K562 (cell line): ENCODE data around the gene MPDU1. TPM values are rescaled to one million over a fixed set of nuclear protein-coding genes. Genes with fewer than 3 reads are reported as not detected.

Experiments
- ATAC-seq: fragments of 200-7000 bp; cut with Tn5 transposase; 3 replicates; pipeline ENCODE4 v1.9.1; 2020; ENCODE audit warnings: moderate library complexity
- BruUV-seq: library from RNA; stranded (reverse); fragments of 400-500 nt; replicated peaks from 2 replicates; lab custom pipeline; 2021; lab: Mats Ljungman, UMichigan
- CTCF ChIA-PET: fragments of 300-600 bp; formaldehyde crosslinking; extraction: SDS; loops from one replicate; lab custom pipeline; 2021; ENCODE audit warnings: low intra/inter-chr PET ratio; lab: Yijun Ruan, JAX
- POLR2A ChIA-PET: fragments of 300-600, 350-650 bp; sonication (Branson Sonifier 250); formaldehyde crosslinking; extraction: SDS; loops from one replicate; lab custom pipeline; 2021; ENCODE audit warnings: antibody characterized with exemption, inconsistent platforms; lab: Yijun Ruan, JAX
- DNase-seq, 4 experiments: peaks; one replicate each; pipeline versions ENCODE4 v3.0.0 to v3.0.0-alpha.2; 2011 to 2018; ENCODE audit warnings: low spot score in 3 of 4, mixed read lengths in 3 of 4; ENCODE audit errors: extremely low read depth in 1 of 4
- FAIRE-seq: peaks from 2 replicates; lab custom pipeline; 2011; peaks lifted over from hg19 to GRCh38; lab: Jason Lieb, UNC
- H2AFZ ChIP-seq: 2 replicates; pipeline ENCODE4 v1.6.0; 2011; ENCODE audit warnings: low read depth, low read length, control low read depth, inconsistent platforms
- H3K27ac ChIP-seq: fragments of 200-600 bp; 3 replicates; pipeline ENCODE4 v1.8.0; 2011; ENCODE audit warnings: low read depth, mild to moderate bottlenecking, control low read depth, inconsistent platforms, low read length, moderate library complexity, mixed read lengths; ENCODE audit errors: extremely low read depth
- H3K27me3 ChIP-seq, 2 experiments: fragments of 300-600 bp in 1 of 2; 2 replicates in 1 of 2; 3 replicates in 1 of 2; pipeline versions ENCODE4 v1.6.0 to v1.8.0; 2011; ENCODE audit warnings: inconsistent platforms in 2 of 2, low read length in 2 of 2, mild to moderate bottlenecking in 1 of 2, mixed read lengths in 1 of 2, moderate library complexity in 1 of 2; ENCODE audit not compliant: control insufficient read depth in 2 of 2, insufficient read depth in 2 of 2
- H3K36me3 ChIP-seq: fragments of 300-600 bp; 3 replicates; pipeline ENCODE4 v1.8.0; 2011; ENCODE audit warnings: mild to moderate bottlenecking, low read length, inconsistent platforms; ENCODE audit not compliant: control insufficient read depth, insufficient read depth
- H3K4me1 ChIP-seq, 2 experiments: fragments of 200-600 bp in 1 of 2; replicated peaks in 1 of 2; 2 replicates in 1 of 2; 3 replicates in 1 of 2; pipeline versions ENCODE4 v1.5.1 to v1.8.0; 2011; ENCODE audit warnings: inconsistent platforms in 2 of 2, low read length in 2 of 2, mild to moderate bottlenecking in 1 of 2, mixed read lengths in 1 of 2, moderate library complexity in 1 of 2; ENCODE audit not compliant: control insufficient read depth in 2 of 2, insufficient read depth in 2 of 2
- H3K4me2 ChIP-seq: 2 replicates; pipeline ENCODE4 v1.6.1; 2011; ENCODE audit warnings: low read length, control low read depth, inconsistent platforms, mixed read lengths; ENCODE audit not compliant: insufficient read depth
- H3K4me3 ChIP-seq: fragments of 200-600 bp; sonication (generic), shearing (Covaris generic); 2 replicates; pipeline ENCODE4 v1.5.1; 2016; ENCODE audit warnings: control low read depth, inconsistent platforms
- H3K79me2 ChIP-seq: fragments of 200-600 bp; 3 replicates; pipeline ENCODE4 v1.8.0; 2011; ENCODE audit warnings: low read length, inconsistent platforms; ENCODE audit not compliant: control insufficient read depth, insufficient read depth
- H3K9ac ChIP-seq, 2 experiments: 2 replicates each; pipeline versions ENCODE4 v1.6.0 to v1.6.1; 2011; ENCODE audit warnings: low read depth in 2 of 2, low read length in 2 of 2, control low read depth in 1 of 2, inconsistent platforms in 1 of 2, mild to moderate bottlenecking in 1 of 2, mixed read lengths in 1 of 2; ENCODE audit not compliant: insufficient read depth in 1 of 2
- H3K9me1 ChIP-seq: one replicate; pipeline ENCODE4 v1.6.0; 2011; ENCODE audit warnings: inconsistent platforms, mild to moderate bottlenecking, low read length, moderate library complexity; ENCODE audit not compliant: control insufficient read depth, insufficient read depth
- H3K9me3 ChIP-seq: replicated peaks from 2 replicates; pipeline ENCODE4 v1.5.1; 2011; ENCODE audit warnings: low read depth, low read length, inconsistent platforms; ENCODE audit not compliant: control insufficient read depth, insufficient read depth
- H4K20me1 ChIP-seq: replicated peaks from 2 replicates; pipeline ENCODE4 v1.6.1; 2011; ENCODE audit warnings: low read length, inconsistent platforms, mixed read lengths; ENCODE audit not compliant: control insufficient read depth, insufficient read depth
- CEBPG ChIP-seq, 3 experiments: fragments of 200-800 bp in 1 of 3; sonication (Bioruptor generic) in 1 of 3; sonication (generic) in 1 of 3; formaldehyde crosslinking in 1 of 3; IDR thresholded peaks in 2 of 3; conservative IDR thresholded peaks in 1 of 3; 2 replicates each; pipeline versions ENCODE4 v1.6.1 to v1.8.0; 2016 to 2022; ENCODE audit warnings: missing compliant biosample characterization in 2 of 3, missing genetic modification characterization in 2 of 3, mild to moderate bottlenecking in 1 of 3, missing genetic modification reagents in 1 of 3
- CHD1 ChIP-seq: fragments of 200-600 bp; sonication (generic); IDR thresholded peaks from one replicate; pipeline ENCODE4 v1.6.1; 2012; ENCODE audit warnings: mild to moderate bottlenecking, moderate library complexity, low read length, inconsistent platforms
- CHD2 ChIP-seq: IDR thresholded peaks from 2 replicates; pipeline ENCODE4 v1.6.1; 2011; ENCODE audit warnings: low read depth, low read length
- CREB1 ChIP-seq, 2 experiments: sonication (generic) in 1 of 2; formaldehyde crosslinking in 1 of 2; IDR thresholded peaks; 2 replicates each; pipeline versions ENCODE4 v1.6.1 to v1.8.0; 2012 to 2022; ENCODE audit warnings: inconsistent platforms in 1 of 2, mild to moderate bottlenecking in 1 of 2, missing genetic modification reagents in 1 of 2, moderate library complexity in 1 of 2
- FOXK2 ChIP-seq, 2 experiments: fragments of 450-650 bp; IDR thresholded peaks in 1 of 2; conservative IDR thresholded peaks in 1 of 2; 2 replicates each; pipeline ENCODE4 v1.6.1; 2016; ENCODE audit warnings: low read depth in 2 of 2, mild to moderate bottlenecking in 1 of 2
- FUS ChIP-seq: fragments of 200-400 bp; formaldehyde crosslinking; optimal IDR thresholded peaks from 2 replicates; pipeline ENCODE3; 2017; ENCODE audit warnings: low read depth, low read length
- GABPA ChIP-seq: fragments of 200-800 bp; sonication (Bioruptor generic); conservative IDR thresholded peaks from 2 replicates; pipeline ENCODE4 v1.6.1; 2016; ENCODE audit warnings: low read depth, missing genetic modification characterization, missing compliant biosample characterization
- GABPB1 ChIP-seq: sonication (generic); formaldehyde crosslinking; IDR thresholded peaks from 2 replicates; pipeline ENCODE4 v1.8.0; 2022; ENCODE audit warnings: mild to moderate bottlenecking, missing genetic modification reagents
- HCFC1 ChIP-seq: IDR thresholded peaks from 2 replicates; pipeline ENCODE4 v1.6.1; 2012; ENCODE audit warnings: low read depth, low read length, improper control_type of control experiment
- HNRNPK ChIP-seq: fragments of 200-400 bp; formaldehyde crosslinking; IDR thresholded peaks from one replicate; pipeline ENCODE4 v1.6.1; 2018; ENCODE audit warnings: mild to moderate bottlenecking, low read depth, low read length; ENCODE audit not compliant: poor library complexity, severe bottlenecking
- MAX ChIP-seq: sonication (generic); formaldehyde crosslinking; IDR thresholded peaks from 2 replicates; pipeline ENCODE4 v1.9.0; 2022; ENCODE audit warnings: mild to moderate bottlenecking, missing genetic modification reagents
- NFATC3 ChIP-seq: fragments of 450-650 bp; IDR thresholded peaks from 2 replicates; pipeline ENCODE4 v1.6.1; 2017; ENCODE audit warnings: mild to moderate bottlenecking
- NUFIP1 ChIP-seq: fragments of 450-650 bp; IDR thresholded peaks from 2 replicates; pipeline ENCODE4 v1.6.1; 2018; ENCODE audit not compliant: partially characterized antibody
- PCBP2 ChIP-seq: fragments of 200-400 bp; formaldehyde crosslinking; IDR thresholded peaks from 2 replicates; pipeline ENCODE4 v1.6.1; 2018; ENCODE audit warnings: low read length, low read depth, mild to moderate bottlenecking, moderate library complexity; ENCODE audit not compliant: poor library complexity, severe bottlenecking
- SAP30 ChIP-seq: fragments of 200-600 bp; sonication (generic); IDR thresholded peaks from 2 replicates; pipeline ENCODE4 v1.6.1; 2012; ENCODE audit warnings: borderline replicate concordance, low read depth, mild to moderate bottlenecking, moderate library complexity, low read length, control low read depth, inconsistent platforms; ENCODE audit not compliant: insufficient read depth, poor library complexity, severe bottlenecking
- SNRNP70 ChIP-seq: fragments of 200-400 bp; formaldehyde crosslinking; optimal IDR thresholded peaks from 2 replicates; pipeline ENCODE3; 2017; ENCODE audit warnings: low read depth, low read length
- SRSF1 ChIP-seq: fragments of 200-400 bp; formaldehyde crosslinking; IDR thresholded peaks from 2 replicates; pipeline ENCODE4 v1.6.1; 2017; ENCODE audit warnings: mild to moderate bottlenecking, low read depth, low read length, moderate library complexity
- ZC3H4 ChIP-seq: sonication (generic); formaldehyde crosslinking; IDR thresholded peaks from 2 replicates; pipeline ENCODE4 v1.9.0; 2021; ENCODE audit warnings: missing genetic modification reagents, borderline replicate concordance
- ZFP1 ChIP-seq: fragments of 450-650 bp; formaldehyde crosslinking; IDR thresholded peaks from 2 replicates; pipeline ENCODE4 v1.4.0; 2020; ENCODE audit warnings: mild to moderate bottlenecking, mixed read lengths
- ZNF282 ChIP-seq: sonication (generic); formaldehyde crosslinking; IDR thresholded peaks from 2 replicates; pipeline ENCODE4 v1.8.1; 2023; ENCODE audit warnings: missing genetic modification reagents
- WGBS: fragments of 100-300 bp; shearing (Covaris generic); methylation state at CpG from one replicate; pipeline ENCODE4 v1.1.6; 2016; ENCODE audit warnings: low coverage, mixed read lengths; ENCODE audit not compliant: insufficient coverage; ENCODE audit errors: missing lambda C conversion rate; 5-methylcytosine and 5-hydroxymethylcytosine counted together
- in situ Hi-C: fragments of 300-500 bp; cut with MboI; formaldehyde crosslinking; loops from 4 replicates; pipeline ENCODE4 v1.15.0; 2018; ENCODE audit warnings: inconsistent platforms, mixed read lengths
- intact Hi-C: fragments of 100-400 bp; cut with micrococcal nuclease; formaldehyde crosslinking; loops from 2 replicates; pipeline ENCODE4 v1.14.2; 2022
- polyA plus RNA-seq, 8 experiments: library from polyadenylated mRNA; depleted of rRNA in 4 of 8; stranded (reverse) in 5 of 8; unstranded in 3 of 8; fragments of >200 nt; fragmentation: Nextera tagmentation in 2 of 8; fragmentation: Illumina TruSeq in 1 of 8; extraction: Ambion mirVana in 2 of 8; extraction: Trizol in 1 of 8; gene quantifications; 2 replicates each; pipeline versions ENCODE4 v1.2.1 to v1.2.3, GENCODE V29; 2011 to 2014; ENCODE audit warnings: inconsistent platforms in 1 of 8, missing spikeins in 1 of 8
- total RNA-seq, 7 experiments: library from RNA; depleted of rRNA in 6 of 7; stranded (reverse); fragments of >200 nt in 6 of 7; fragmentation: Illumina TruSeq in 2 of 7; extraction: Trizol in 2 of 7; gene quantifications; 2 replicates each; pipeline versions ENCODE4 v1.2.1 to v1.2.3, GENCODE V29; 2011 to 2021; ENCODE audit warnings: low replicate concordance in 1 of 7

The MPDU1 gene
- total and polyA plus RNA-seq, 9 of the 15 experiments (the other 6 are each of a cell fraction or from before 2014, with no cell fraction given), result 4.9 to 179 (median 77.1) TPM

GRCh38 chr17:7573324-7574080 lies 10.2 kb upstream of the MPDU1 start:
- Histone ChIP-seq H4K20me1 (peaks cover 40% of the 10 kb centered on the region), H3K4me1 (peaks cover 8 to 23% of the 10 kb centered on the region in 2 experiments; a peak in 4 of 5 replicates), H2AFZ (no peak overlapping the region), H3K4me3 (peak overlapping the region; percentile 99), H3K9me3 (no peaks in the 10 kb centered on the region), H3K4me2 (peak overlapping the region; percentile 83), H3K9ac (peak overlapping the region; percentile 97 to 100), H3K9me1 (peaks cover 9% of the 10 kb centered on the region), H3K27ac (peak overlapping the region; percentile 98), H3K36me3 (peaks cover 86% of the 10 kb centered on the region), H3K27me3 (no peaks in the 10 kb centered on the region), H3K79me2 (peaks cover 61% of the 10 kb centered on the region)
- intact Hi-C loops, result no loop called here
- ChIA-PET CTCF (no interaction called here), POLR2A (interaction anchor here (0.6 to 6.7 kb wide), 15 partner anchors 8 to 260 kb away, joined by 3 to 46 read pairs (median 4); partner anchors contain the start of genes ATP1B2, MPDU1, TP53 and ZBTB4)
- 0% methylated on average over 18 of the region's 71 CpGs for WGBS
- ATAC-seq (peak; percentile 53), DNase-seq (peak; percentile 77 to 88 (median 84)), FAIRE-seq (no peak)
- BruUV-seq, result no TSS peak
- in situ Hi-C loops, result loop anchor here (25.0 kb wide), 1 partner anchor 536 kb away; the partner anchor contains the start of genes SLC16A11 and SLC16A13
- TF ChIP-seq FUS (peak; percentile 87), HNRNPK (peak; percentile 64), SRSF1 (no peak), CHD2 (peak; percentile 48; the same call in 1 of the 2 replicates), MAX (CRISPR knock-in tag) (peak; percentile 88), FOXK2 (conservative IDR thresholded peaks at IDR 0.05 in 1 of 2, IDR thresholded peaks at IDR 0.05 in 1 of 2; ENCODE audit: low read depth in 2 of 2) (peak; percentile 25 to 67; a peak in 1 of 4 replicates), PCBP2 (peak; percentile 6), GABPA (tag) (peak; percentile 81), ZFP1 (CRISPR knock-in tag) (no peak), ZC3H4 (CRISPR knock-in tag) (peak; percentile 67; the same call in 1 of the 2 replicates), SAP30 (peak; percentile 92), SNRNP70 (peak; percentile 27), NUFIP1 (no peak), NFATC3 (no peak), ZNF282 (CRISPR knock-in tag) (no peak), CREB1 (IDR thresholded peaks at IDR 0.05) (peak; percentile 51; the same call in 1 of the 2 replicates), CREB1 (CRISPR knock-in tag; IDR thresholded peaks at IDR 0.05) (peak; percentile 70), HCFC1 (0 out of 2 replicates have a peak, but pooled peaks have one; percentile 28), CHD1 (peak; percentile 78), GABPB1 (CRISPR knock-in tag) (peak; percentile 80), CEBPG (CRISPR knock-in tag; IDR thresholded peaks at IDR 0.05) (peak; percentile 96), CEBPG (tag; conservative IDR thresholded peaks at IDR 0.05 in 1 of 2, IDR thresholded peaks at IDR 0.05 in 1 of 2) (peak; percentile 97 to 98)
